Hematopoietic multipotent progenitor cell treated with erythropoietin and hydrocortisone succinate and interleukin-3 and kit ligand, for 15 days (in vitro differentiated cells): ENCODE measurements around the gene CDH24.
"Not testable (repeated sequence)": the region's sequence is repeated elsewhere in the genome, so short reads cannot be mapped to it uniquely, and the experiment has no call there.

ENCODE experiments used
- DNase-seq: peaks from one replicate; pipeline ENCODE4 v3.0.0-alpha.2; 2015; ENCODE audit warnings: low spot score

Gene CDH24

DNA sequence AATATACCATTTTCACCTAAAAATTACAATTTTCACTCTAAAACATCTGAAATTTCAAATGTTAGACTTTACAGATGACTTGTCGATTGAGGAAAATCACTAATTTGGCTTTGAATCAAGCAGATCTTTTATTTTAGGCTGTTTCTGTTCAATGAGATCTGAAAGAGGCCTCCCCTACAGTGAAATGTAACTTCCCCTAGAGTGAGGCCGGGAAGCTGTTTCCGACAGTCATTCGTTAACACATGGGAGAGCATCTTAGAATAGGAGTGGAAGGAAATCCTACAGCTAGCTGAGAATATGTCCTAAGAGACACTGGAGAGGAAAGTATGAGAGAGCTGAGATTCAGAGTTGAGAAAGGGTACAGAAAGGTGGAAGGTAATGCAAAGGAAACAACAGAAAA lies 41.7 kb downstream of the CDH24 start:
- no peak for DNase-seq

DNA sequence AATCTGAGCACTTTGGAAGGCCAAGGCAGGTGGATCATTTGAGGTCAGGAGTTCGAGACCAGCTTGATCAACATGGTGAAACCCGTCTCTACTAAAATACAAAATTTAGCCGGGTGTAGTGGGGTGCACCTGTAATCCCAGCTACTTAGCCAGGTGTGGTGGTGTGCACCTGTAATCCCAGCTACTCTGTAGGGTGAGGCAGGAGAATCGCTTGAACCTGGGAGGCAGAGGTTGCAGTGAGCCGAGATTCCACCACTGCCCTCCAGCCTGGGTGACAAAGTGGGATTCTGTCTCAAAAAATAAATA lies 43.6 kb downstream of the CDH24 start:
- DNase-seq: not testable (repeated sequence)

GRCh38 chr14:23013054-23013748 lies 44.1 kb downstream of the CDH24 start:
- DNase-seq: no peak

DNA sequence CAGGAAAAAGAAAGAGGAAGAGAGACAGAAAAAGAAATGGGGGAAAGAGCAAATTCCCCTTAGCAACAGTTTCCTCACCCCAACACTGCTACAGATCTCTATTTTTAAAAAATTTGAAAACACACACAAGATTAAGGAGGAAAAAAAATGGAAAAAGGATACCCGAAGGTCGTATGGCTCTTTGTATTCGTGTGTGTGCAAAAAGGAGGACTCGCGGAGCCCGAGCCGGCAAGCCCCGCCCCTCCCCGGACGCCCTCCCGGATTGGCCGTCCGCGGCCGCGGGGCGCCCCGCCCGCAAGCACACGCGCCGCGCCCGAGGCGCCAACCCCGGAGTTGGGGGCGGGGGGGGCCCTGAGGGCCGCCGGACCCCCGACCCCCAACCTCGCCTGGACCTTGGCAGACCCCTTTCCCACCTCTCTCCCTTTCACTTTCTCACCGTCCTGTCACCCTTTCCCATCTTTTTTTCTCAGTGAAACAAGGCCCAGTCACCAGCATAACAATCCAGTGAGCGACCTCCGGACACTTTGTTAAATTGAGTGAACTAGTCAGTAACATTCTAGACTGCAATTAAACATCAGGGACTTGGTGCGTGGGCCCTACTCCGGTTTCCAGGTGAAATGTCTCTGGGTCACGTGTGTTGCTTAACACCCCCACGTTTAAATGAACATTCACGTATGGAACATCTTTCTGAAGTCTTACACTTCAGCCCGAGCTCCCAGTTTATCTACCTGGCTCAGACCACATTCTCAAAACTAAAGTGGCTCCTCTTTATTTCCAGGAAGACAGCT lies 47.2 kb downstream of the CDH24 start, which contains the start of gene C14orf93:
C14orf93 (minus strand) TSS at position 205 of the 788 bp plus-strand sequence. CDS start 11,120 bp downstream, outside the sequence.
- peak; percentile 81 for DNase-seq

DNA sequence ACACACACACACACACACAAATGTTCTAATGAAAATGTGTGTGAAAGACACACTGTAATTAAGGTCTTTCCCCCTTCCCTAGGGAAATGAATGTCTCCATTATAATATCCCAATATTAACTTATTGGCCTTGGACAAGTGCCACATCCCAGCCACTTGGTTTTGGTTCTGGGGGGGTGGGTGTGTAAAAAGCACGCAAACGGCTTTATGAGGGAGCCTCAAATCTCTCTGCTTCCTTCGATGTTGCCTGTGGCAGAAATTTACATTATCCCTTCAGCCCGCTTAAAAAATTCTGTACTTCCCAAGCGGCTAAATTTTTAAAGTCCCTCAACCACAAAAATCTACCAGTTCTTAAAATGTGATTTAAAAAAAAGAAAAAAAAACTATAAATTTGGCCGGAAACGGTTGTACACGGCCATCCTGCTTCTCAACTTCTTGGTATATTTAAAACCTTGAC lies 47.8 kb downstream of the CDH24 start:
- DNase-seq: no peak

DNA sequence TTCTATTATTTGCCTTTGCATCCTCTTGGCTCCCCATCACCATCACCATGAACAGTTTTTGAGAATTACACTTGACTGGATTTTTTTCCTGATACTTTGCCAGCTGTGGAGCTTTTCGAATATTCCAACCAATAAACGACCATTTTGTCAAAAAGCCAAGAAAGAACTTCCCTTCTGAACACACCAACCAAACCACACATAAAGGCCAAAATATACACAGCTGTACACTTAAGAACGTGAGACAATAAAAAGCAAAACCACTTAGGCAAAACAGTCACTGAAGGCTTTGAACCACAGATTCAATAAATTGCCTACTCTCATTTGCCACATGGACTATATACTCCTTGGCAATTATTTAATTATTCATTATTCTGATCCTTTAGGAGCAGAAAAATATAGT lies 48.5 kb downstream of the CDH24 start:
- DNase-seq: no peak

DNA sequence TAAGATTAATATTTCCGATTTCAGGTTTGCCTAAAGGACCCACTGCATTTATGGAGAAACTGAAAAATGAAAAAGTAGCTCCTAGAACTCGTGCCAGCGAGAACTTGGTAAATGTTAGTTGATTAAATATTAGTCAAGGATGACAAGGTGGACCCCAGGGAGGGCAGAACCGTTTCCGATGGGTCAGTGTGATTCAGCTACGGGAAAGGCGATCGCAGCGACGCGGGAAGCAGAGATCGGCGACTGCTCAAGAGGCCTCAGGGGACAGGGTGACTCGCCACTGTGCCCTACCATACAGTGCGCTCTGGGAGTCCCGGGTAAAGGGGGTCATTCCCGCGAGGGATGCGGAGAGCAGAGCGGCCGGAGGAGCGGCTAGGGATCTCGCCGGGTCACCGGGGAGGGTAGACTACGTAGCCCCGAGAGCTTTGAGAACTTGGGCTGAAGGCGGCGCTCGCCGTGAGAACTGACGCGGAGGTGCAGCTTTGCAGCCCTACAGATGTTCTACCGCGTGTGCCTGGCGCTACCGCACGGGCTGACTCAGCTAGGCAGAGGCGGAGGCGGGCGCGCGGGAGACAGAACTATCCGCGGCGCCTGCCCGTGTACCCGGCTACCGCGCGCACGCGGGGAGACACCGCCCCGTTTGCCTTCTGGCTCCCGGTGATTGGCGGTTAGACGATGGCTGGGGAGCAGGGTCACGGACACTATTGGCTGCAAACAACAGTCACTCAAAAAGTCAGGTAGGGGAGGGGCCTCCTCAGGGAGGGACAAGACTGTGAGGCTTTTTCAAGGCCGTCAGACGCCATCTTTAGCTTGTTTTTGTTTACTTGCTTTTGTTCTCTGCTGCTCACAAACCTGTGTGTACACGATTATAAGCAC lies 50.5 kb downstream of the CDH24 start:
- DNase-seq: peak; percentile 98

DNA sequence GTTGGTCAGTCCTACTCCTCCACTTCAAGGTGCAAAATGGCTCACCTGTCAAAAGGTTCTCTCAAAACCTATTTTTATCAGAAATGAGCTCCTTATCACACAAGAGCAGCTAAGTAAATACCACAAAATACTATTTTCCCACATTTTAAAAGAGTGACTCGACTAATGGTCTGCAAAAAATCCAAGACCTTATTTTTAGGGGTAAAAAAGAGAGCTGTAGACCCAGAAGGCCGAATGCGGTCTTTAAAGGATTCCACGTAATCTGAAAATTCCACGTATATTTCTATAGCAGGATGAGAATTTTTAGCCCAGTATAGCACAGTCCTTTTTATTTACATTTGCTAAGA lies 51.2 kb downstream of the CDH24 start:
- DNase-seq: peak; percentile 25

GRCh38 chr14:23005451-23006187 lies 51.7 kb downstream of the CDH24 start:
- no peak for DNase-seq

DNA sequence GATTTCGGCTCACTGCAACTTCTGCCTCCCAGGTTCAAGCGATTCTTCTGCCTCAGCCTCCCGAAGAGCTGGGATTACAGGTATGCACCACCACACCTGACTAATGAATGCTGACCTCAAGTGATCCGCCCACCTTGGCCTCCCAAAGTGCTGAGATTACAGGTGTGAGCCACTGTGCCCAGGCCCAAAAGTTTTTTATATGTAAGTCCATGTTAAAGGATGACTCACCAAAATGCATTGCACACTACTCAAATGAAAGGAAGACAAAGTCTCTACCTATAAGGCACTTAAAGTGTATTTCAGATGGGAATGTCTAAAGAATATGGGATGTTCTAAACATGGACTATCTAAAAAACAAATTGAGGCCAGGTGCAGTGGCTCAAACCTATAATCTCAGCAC lies 53.0 kb downstream of the CDH24 start:
- not testable (repeated sequence) for DNase-seq

GRCh38 chr14:23002592-23002991 lies 54.7 kb downstream of the CDH24 start:
- DNase-seq: no peak

GRCh38 chr14:23000860-23001259 lies 56.5 kb downstream of the CDH24 start:
- no peak for DNase-seq

DNA sequence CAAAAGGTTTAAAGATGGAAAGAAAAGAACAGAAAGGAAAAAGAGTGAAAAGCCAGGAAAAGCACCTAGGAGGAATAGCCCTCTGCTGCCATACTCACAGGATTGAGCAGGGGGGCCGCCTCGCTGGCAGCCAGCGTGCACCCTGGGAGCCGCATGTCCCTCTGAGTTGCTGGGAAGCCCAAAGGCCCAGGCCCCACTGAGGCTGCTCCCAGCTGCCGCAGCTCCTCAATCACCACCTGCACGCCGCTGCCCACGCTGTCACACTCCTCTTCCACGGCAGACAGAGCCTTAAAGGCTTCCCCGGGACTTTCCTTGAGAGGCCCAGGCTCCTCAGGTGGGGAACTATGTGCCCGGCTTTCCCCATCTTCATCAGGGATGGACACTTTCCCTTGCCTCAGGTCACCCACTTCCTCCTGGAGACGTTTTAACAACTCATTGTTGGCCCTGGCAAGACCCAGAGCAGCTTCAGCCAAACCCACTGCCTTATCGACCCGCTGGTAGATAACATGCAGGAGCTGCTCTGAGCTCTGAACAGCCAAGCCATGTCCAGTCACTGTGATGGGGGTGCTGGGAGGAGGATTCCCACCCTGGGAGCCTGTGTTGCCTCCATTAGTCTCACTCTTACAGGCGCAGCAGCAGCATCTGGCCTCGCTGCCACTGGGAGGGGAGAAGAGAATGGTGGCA lies 58.8 kb downstream of the CDH24 start:
- DNase-seq: no peak

- DNase-seq: no peak
Measured at GRCh38 chr14:22997676-22998323, 59.5 kb downstream of the CDH24 start.
